SU-DHL-6 (cell line): ENCODE measurements around the gene MAF.

Experiments used
- H2AFZ ChIP-seq: fragments of 200-600 bp; sonication (generic); 2 replicates; pipeline ENCODE4 v1.6.1; 2014; ENCODE audit warnings: low read depth, mild to moderate bottlenecking, moderate library complexity, mixed read lengths, antibody characterized with exemption, low read length; ENCODE audit not compliant: severe bottlenecking
- H3F3A ChIP-seq: fragments of 200-600 bp; shearing (Covaris generic); 2 replicates; pipeline ENCODE4 v1.6.0; 2016; ENCODE audit warnings: antibody characterized with exemption, mild to moderate bottlenecking; ENCODE audit not compliant: insufficient read depth
- H3K27ac ChIP-seq: fragments of 200-600 bp; sonication (generic); 2 replicates; pipeline ENCODE4 v1.5.1; 2016; ENCODE audit warnings: low read depth, mild to moderate bottlenecking, low read length, moderate library complexity, mixed read lengths
- H3K27me3 ChIP-seq: fragments of 200-600 bp; sonication (generic), shearing (Covaris generic); 2 replicates; pipeline ENCODE4 v1.6.0; 2014; ENCODE audit warnings: mild to moderate bottlenecking, low read length
- H3K36me3 ChIP-seq: fragments of 200-600 bp; sonication (generic); 2 replicates; pipeline ENCODE4 v1.6.1; 2014; ENCODE audit warnings: mild to moderate bottlenecking, low read length, mixed read lengths
- H3K4me2 ChIP-seq: fragments of 300-600, 200-600 bp; shearing (Covaris generic), sonication (generic); 2 replicates; pipeline ENCODE4 v1.6.0; 2014; ENCODE audit warnings: low read length, low read depth, mild to moderate bottlenecking; ENCODE audit not compliant: poor library complexity, severe bottlenecking
- H3K4me3 ChIP-seq: fragments of 200-600 bp; sonication (generic); 2 replicates; pipeline ENCODE4 v1.5.1; 2014; ENCODE audit warnings: antibody characterized with exemption, low read length, mild to moderate bottlenecking, mixed read lengths; ENCODE audit not compliant: insufficient read depth, poor library complexity, severe bottlenecking
- H3K79me2 ChIP-seq: fragments of 200-600 bp; sonication (generic); 2 replicates; pipeline ENCODE4 v1.6.1; 2014; ENCODE audit warnings: mild to moderate bottlenecking, low read length, moderate library complexity; ENCODE audit not compliant: insufficient read depth
- H3K9ac ChIP-seq: fragments of 200-600 bp; sonication (generic); 2 replicates; pipeline ENCODE4 v1.7.0; 2014; ENCODE audit warnings: mild to moderate bottlenecking, low read length
- H3K9me2 ChIP-seq: fragments of 200-600 bp; sonication (generic); replicated peaks from 2 replicates; pipeline ENCODE4 v1.6.1; 2014; ENCODE audit warnings: low read length; ENCODE audit not compliant: insufficient read depth
- H3K9me3 ChIP-seq: fragments of 200-600 bp; sonication (generic); 2 replicates; pipeline ENCODE4 v1.6.1; 2014; ENCODE audit warnings: low read length, mixed read lengths; ENCODE audit not compliant: insufficient read depth
- H4K20me1 ChIP-seq: fragments of 200-600 bp; sonication (generic); 2 replicates; pipeline ENCODE4 v1.6.1; 2014; ENCODE audit warnings: low read depth, mild to moderate bottlenecking, antibody characterized with exemption, low read length, moderate library complexity, mixed read lengths
- CTCF ChIP-seq: fragments of 200-600 bp; sonication (generic); IDR thresholded peaks from one replicate; pipeline ENCODE4 v1.5.1; 2017; ENCODE audit warnings: antibody characterized with exemption, mild to moderate bottlenecking, low read length, moderate library complexity; ENCODE audit not compliant: insufficient read depth, poor library complexity, severe bottlenecking
- EZH2phosphoT487 ChIP-seq: fragments of 200-600 bp; sonication (generic), shearing (Covaris generic); conservative IDR thresholded peaks from 2 replicates; pipeline ENCODE4 v1.6.1; 2018; ENCODE audit warnings: mild to moderate bottlenecking, antibody characterized with exemption, low read length, moderate library complexity, mixed read lengths

The MAF gene

GRCh38 chr16:79573071-79573470 is 27.5 kb downstream of the MAF start:
- no peak overlapping the region for H2AFZ ChIP-seq
- H3F3A ChIP-seq: no peaks in the 10 kb centered on the region
- H4K20me1 ChIP-seq: no peaks in the 10 kb centered on the region
- no peaks in the 10 kb centered on the region for H3K79me2 ChIP-seq
- H3K27ac ChIP-seq: no peak overlapping the region
- no peak overlapping the region for H3K4me2 ChIP-seq
- H3K27me3 ChIP-seq: no peaks in the 10 kb centered on the region
- no peaks in the 10 kb centered on the region for H3K9me2 ChIP-seq
- no peak for TF ChIP-seq CTCF
- no peak for TF ChIP-seq EZH2phosphoT487
- H3K4me3 ChIP-seq: no peak overlapping the region
- no peaks in the 10 kb centered on the region for H3K36me3 ChIP-seq
- H3K9ac ChIP-seq: no peak overlapping the region
- H3K9me3 ChIP-seq: no peaks in the 10 kb centered on the region

DNA sequence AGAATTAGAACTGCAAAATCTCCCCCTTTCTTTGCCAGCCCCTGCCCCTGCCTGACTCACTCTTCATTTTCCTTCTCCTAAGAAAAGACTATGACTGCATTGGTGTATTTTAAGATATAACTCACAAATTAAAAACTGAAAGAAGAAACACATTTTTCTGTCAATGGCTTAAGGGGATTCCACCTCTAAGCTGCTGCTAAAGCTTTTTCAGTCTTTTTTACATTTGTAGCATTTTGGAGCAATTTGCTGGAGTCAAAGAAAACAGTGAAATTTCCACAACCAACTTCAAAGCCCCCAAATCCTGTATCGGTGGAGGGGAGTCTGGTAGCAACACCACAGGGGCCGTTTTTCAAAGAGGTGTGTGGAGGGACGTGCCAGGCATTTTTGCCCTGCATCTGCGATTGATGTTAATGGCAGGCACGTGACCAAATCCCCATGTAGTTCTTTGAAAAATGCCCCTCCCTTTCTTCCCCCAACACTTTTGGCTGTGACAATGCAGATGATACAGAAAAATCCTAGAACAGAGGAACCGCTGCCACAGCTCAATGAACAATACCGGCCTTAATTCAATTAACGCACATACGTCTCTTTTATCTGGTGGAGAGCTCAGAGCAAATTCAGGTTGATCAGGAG is 28.5 kb downstream of the MAF start:
- Histone ChIP-seq H2AFZ (no peak overlapping the region), H3K27ac (no peak overlapping the region), H3K4me3 (no peak overlapping the region), H3K9me3 (no peaks in the 10 kb centered on the region), H4K20me1 (no peaks in the 10 kb centered on the region), H3K9ac (no peak overlapping the region), H3K4me2 (no peak overlapping the region), H3K9me2 (no peaks in the 10 kb centered on the region), H3K79me2 (no peaks in the 10 kb centered on the region), H3K36me3 (no peaks in the 10 kb centered on the region), H3K27me3 (no peaks in the 10 kb centered on the region), H3F3A (no peaks in the 10 kb centered on the region)
- TF ChIP-seq CTCF (no peak), EZH2phosphoT487 (no peak)

DNA sequence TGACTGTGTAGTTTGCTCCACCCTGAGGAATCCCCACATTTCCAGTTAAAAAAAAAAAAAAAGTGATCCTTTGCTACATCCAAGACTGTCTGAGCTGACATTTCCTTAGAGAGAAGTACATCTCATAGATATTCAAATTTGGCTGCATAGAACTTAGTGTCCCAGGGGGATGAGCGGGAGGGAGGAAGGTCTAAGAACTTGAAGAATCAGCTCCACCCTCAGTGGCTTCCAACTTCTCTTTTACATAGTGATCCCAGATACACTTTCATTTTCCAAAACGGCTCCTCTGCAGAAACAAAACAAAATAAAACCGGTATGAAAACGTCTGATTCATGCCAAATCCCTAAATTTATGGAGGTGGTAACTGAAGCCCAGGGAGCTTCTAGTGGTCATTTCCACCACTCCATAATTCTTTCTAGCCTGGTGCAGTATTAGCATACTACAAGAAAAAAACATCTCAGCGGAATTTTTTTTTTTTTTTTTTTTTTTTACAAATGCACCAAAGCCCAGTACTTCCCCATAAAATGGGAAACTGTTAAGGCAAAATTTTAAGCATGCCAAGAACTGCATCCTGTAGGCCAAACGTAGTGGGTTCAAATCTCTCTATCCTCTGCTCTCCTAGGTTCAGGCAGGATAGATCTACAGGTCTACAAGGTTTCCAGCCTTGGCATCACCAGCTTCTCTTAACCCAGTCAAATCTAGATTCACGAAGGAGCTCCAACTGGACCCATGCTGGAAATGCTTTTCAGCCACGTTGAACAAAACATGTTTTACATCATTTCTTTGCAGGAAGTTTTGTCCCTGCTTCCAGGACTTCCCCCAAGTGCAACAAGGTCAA is 29.3 kb downstream of the MAF start:
- Histone ChIP-seq H2AFZ (no peak overlapping the region), H3K79me2 (no peaks in the 10 kb centered on the region), H4K20me1 (no peaks in the 10 kb centered on the region), H3K36me3 (no peaks in the 10 kb centered on the region), H3K9me2 (no peaks in the 10 kb centered on the region), H3K4me2 (no peak overlapping the region), H3K27me3 (no peaks in the 10 kb centered on the region), H3K27ac (no peak overlapping the region), H3K4me3 (no peak overlapping the region), H3K9me3 (no peaks in the 10 kb centered on the region), H3K9ac (no peak overlapping the region), H3F3A (no peaks in the 10 kb centered on the region)
- TF ChIP-seq EZH2phosphoT487: no peak

GRCh38 chr16:79564671-79565107 is 35.8 kb downstream of the MAF start:
- Histone ChIP-seq H3K9ac (no peak overlapping the region), H3K9me3 (no peaks in the 10 kb centered on the region), H3K4me2 (no peak overlapping the region), H3K9me2 (no peaks in the 10 kb centered on the region), H3K4me3 (no peak overlapping the region), H3K27me3 (no peaks in the 10 kb centered on the region), H3K79me2 (no peaks in the 10 kb centered on the region), H2AFZ (no peak overlapping the region), H4K20me1 (no peaks in the 10 kb centered on the region), H3K27ac (no peak overlapping the region), H3F3A (no peaks in the 10 kb centered on the region), H3K36me3 (no peaks in the 10 kb centered on the region)
- TF ChIP-seq CTCF (no peak), EZH2phosphoT487 (no peak)
